ENCODE data around the gene LARP4B. TPM values are rescaled to one million over a fixed set of nuclear protein-coding genes. Genes with fewer than 3 reads are reported as not detected.

Gene LARP4B
- total RNA-seq, 2 donors from 2014 or later, result 130 to 242 TPM

GRCh38 chr10:966466-967235, 35.1 kb upstream of the LARP4B start:
- H3K4me3 Mint-ChIP-seq, result no peak overlapping the region
- H3K27me3 Mint-ChIP-seq, result peaks cover 16 to 19% of the 10 kb centered on the region in 2 donors
- no peak for DNase-seq (ENCODE audit: low spot score)
- H3K4me1 Mint-ChIP-seq (ENCODE audit: low read depth in 2 of 2), result no peaks in the 10 kb centered on the region
- ATAC-seq, result no peak
- H3K36me3 Mint-ChIP-seq, result no peaks in the 10 kb centered on the region
- H3K9me3 Mint-ChIP-seq, result no peaks in the 10 kb centered on the region
- no peak overlapping the region for H3K27ac Mint-ChIP-seq

- no peaks in the 10 kb centered on the region for H3K36me3 Mint-ChIP-seq
- no peaks in the 10 kb centered on the region for H3K4me1 Mint-ChIP-seq (ENCODE audit: low read depth in 2 of 2)
- ATAC-seq (peak; percentile 40 to 46), DNase-seq (ENCODE audit: low spot score) (no peak)
- H3K27ac Mint-ChIP-seq, result no peak overlapping the region
- peaks cover 18 to 19% of the 10 kb centered on the region in 2 donors for H3K27me3 Mint-ChIP-seq
- H3K9me3 Mint-ChIP-seq, result no peaks in the 10 kb centered on the region
- no peak overlapping the region for H3K4me3 Mint-ChIP-seq
Observed at GRCh38 chr10:964988-965417, 33.5 kb upstream of the LARP4B start.

GRCh38 chr10:964321-964987, 32.9 kb upstream of the LARP4B start:
- Mint-ChIP-seq H3K36me3 (no peaks in the 10 kb centered on the region), H3K4me3 (no peak overlapping the region), H3K9me3 (no peaks in the 10 kb centered on the region), H3K4me1 (ENCODE audit: low read depth in 2 of 2) (no peaks in the 10 kb centered on the region), H3K27ac (no peak overlapping the region), H3K27me3 (peaks cover 18 to 21% of the 10 kb centered on the region in 2 donors)
- ATAC-seq (no peak), DNase-seq (ENCODE audit: low spot score) (no peak)

GRCh38 chr10:963655-964054, 32.1 kb upstream of the LARP4B start:
- no peaks in the 10 kb centered on the region for H3K9me3 Mint-ChIP-seq
- no peak overlapping the region for H3K4me3 Mint-ChIP-seq
- peaks cover 10 to 21% of the 10 kb centered on the region in 2 donors for H3K27me3 Mint-ChIP-seq
- DNase-seq (ENCODE audit: low spot score) (no peak), ATAC-seq (no peak)
- no peaks in the 10 kb centered on the region for H3K36me3 Mint-ChIP-seq
- H3K27ac Mint-ChIP-seq, result peak overlapping the region in 1 of 2 donors; percentile 12
- peaks cover 0 to 1% of the 10 kb centered on the region in 2 donors for H3K4me1 Mint-ChIP-seq (ENCODE audit: low read depth in 2 of 2)

- no peaks in the 10 kb centered on the region for H3K9me3 Mint-ChIP-seq
- H3K36me3 Mint-ChIP-seq, result no peaks in the 10 kb centered on the region
- peaks cover 6 to 23% of the 10 kb centered on the region in 2 donors for H3K27me3 Mint-ChIP-seq
- peak overlapping the region in 1 of 2 donors; percentile 12 for H3K27ac Mint-ChIP-seq
- DNase-seq (ENCODE audit: low spot score) (no peak), ATAC-seq (no peak)
- H3K4me3 Mint-ChIP-seq, result no peak overlapping the region
- peaks cover 0 to 2% of the 10 kb centered on the region in 2 donors for H3K4me1 Mint-ChIP-seq (ENCODE audit: low read depth in 2 of 2)
Observed at GRCh38 chr10:963186-963585, 31.7 kb upstream of the LARP4B start.

GRCh38 chr10:962342-962741, 30.8 kb upstream of the LARP4B start:
- H3K4me3 Mint-ChIP-seq, result no peak overlapping the region
- H3K27me3 Mint-ChIP-seq, result peaks cover 6 to 24% of the 10 kb centered on the region in 2 donors
- H3K27ac Mint-ChIP-seq, result no peak overlapping the region
- no peaks in the 10 kb centered on the region for H3K9me3 Mint-ChIP-seq
- DNase-seq (ENCODE audit: low spot score) (no peak), ATAC-seq (no peak)
- H3K36me3 Mint-ChIP-seq, result no peaks in the 10 kb centered on the region
- peaks cover 0 to 2% of the 10 kb centered on the region in 2 donors for H3K4me1 Mint-ChIP-seq (ENCODE audit: low read depth in 2 of 2)

- no peak overlapping the region for H3K4me3 Mint-ChIP-seq
- H3K9me3 Mint-ChIP-seq, result no peaks in the 10 kb centered on the region
- no peak for ATAC-seq
- no peaks in the 10 kb centered on the region for H3K36me3 Mint-ChIP-seq
- peaks cover 0 to 19% of the 10 kb centered on the region in 2 donors for H3K27me3 Mint-ChIP-seq
- no peak for DNase-seq (ENCODE audit: low spot score)
- peaks cover 0 to 2% of the 10 kb centered on the region in 2 donors for H3K4me1 Mint-ChIP-seq (ENCODE audit: low read depth in 2 of 2)
- H3K27ac Mint-ChIP-seq, result no peak overlapping the region
Observed at GRCh38 chr10:958856-959255, 27.4 kb upstream of the LARP4B start.

- Mint-ChIP-seq H3K4me3 (no peak overlapping the region), H3K36me3 (no peaks in the 10 kb centered on the region), H3K9me3 (no peaks in the 10 kb centered on the region), H3K4me1 (ENCODE audit: low read depth in 2 of 2) (peaks cover 0 to 2% of the 10 kb centered on the region in 2 donors), H3K27me3 (peaks cover 0 to 19% of the 10 kb centered on the region in 2 donors), H3K27ac (peak overlapping the region in 1 of 2 donors; percentile 50)
- ATAC-seq (peak; percentile 23 to 52), DNase-seq (ENCODE audit: low spot score) (no peak)
Observed at GRCh38 chr10:958106-958505, 26.6 kb upstream of the LARP4B start.

GRCh38 chr10:955820-956217, 24.3 kb upstream of the LARP4B start:
- no peak for DNase-seq (ENCODE audit: low spot score)
- no peak for ATAC-seq
- Mint-ChIP-seq H3K27ac (no peak overlapping the region), H3K27me3 (peaks cover 0 to 22% of the 10 kb centered on the region in 2 donors), H3K36me3 (no peaks in the 10 kb centered on the region), H3K9me3 (no peaks in the 10 kb centered on the region), H3K4me3 (no peak overlapping the region), H3K4me1 (ENCODE audit: low read depth in 2 of 2) (peaks cover 0 to 2% of the 10 kb centered on the region in 2 donors)

GRCh38 chr10:955127-955819, 23.8 kb upstream of the LARP4B start:
- Mint-ChIP-seq H3K4me3 (no peak overlapping the region), H3K36me3 (no peaks in the 10 kb centered on the region), H3K9me3 (no peaks in the 10 kb centered on the region), H3K27ac (no peak overlapping the region), H3K27me3 (peaks cover under 1 to 22% of the 10 kb centered on the region in 2 donors), H3K4me1 (ENCODE audit: low read depth in 2 of 2) (peaks cover 0 to 2% of the 10 kb centered on the region in 2 donors)
- ATAC-seq, result peak in 1 of 2 donors; percentile 38
- DNase-seq (ENCODE audit: low spot score), result no peak

GRCh38 chr10:954396-954795, 22.9 kb upstream of the LARP4B start:
- Mint-ChIP-seq H3K27me3 (peaks cover 9 to 20% of the 10 kb centered on the region in 2 donors), H3K27ac (no peak overlapping the region), H3K4me3 (no peak overlapping the region), H3K36me3 (no peaks in the 10 kb centered on the region), H3K9me3 (no peaks in the 10 kb centered on the region), H3K4me1 (ENCODE audit: low read depth in 2 of 2) (peaks cover 0 to 2% of the 10 kb centered on the region in 2 donors)
- DNase-seq (ENCODE audit: low spot score) (no peak), ATAC-seq (no peak)

GRCh38 chr10:953836-954235, 22.3 kb upstream of the LARP4B start:
- H3K4me1 Mint-ChIP-seq (ENCODE audit: low read depth in 2 of 2), result peaks cover 0 to 2% of the 10 kb centered on the region in 2 donors
- peaks cover 9 to 17% of the 10 kb centered on the region in 2 donors for H3K27me3 Mint-ChIP-seq
- H3K36me3 Mint-ChIP-seq, result no peaks in the 10 kb centered on the region
- DNase-seq (ENCODE audit: low spot score) (no peak), ATAC-seq (no peak)
- H3K9me3 Mint-ChIP-seq, result no peaks in the 10 kb centered on the region
- no peak overlapping the region for H3K4me3 Mint-ChIP-seq
- H3K27ac Mint-ChIP-seq, result no peak overlapping the region

- Mint-ChIP-seq H3K4me3 (no peak overlapping the region), H3K36me3 (no peaks in the 10 kb centered on the region), H3K27me3 (peaks cover 9% of the 10 kb centered on the region in 2 donors), H3K9me3 (no peaks in the 10 kb centered on the region), H3K27ac (no peak overlapping the region), H3K4me1 (ENCODE audit: low read depth in 2 of 2) (peaks cover 0 to 3% of the 10 kb centered on the region in 2 donors)
- ATAC-seq, result no peak
- DNase-seq (ENCODE audit: low spot score), result no peak
Observed at GRCh38 chr10:949446-949845, 17.9 kb upstream of the LARP4B start.

GRCh38 chr10:948347-948746, 16.8 kb upstream of the LARP4B start:
- DNase-seq (ENCODE audit: low spot score), result no peak

More at GRCh38 chr10:948347-948746, 16.8 kb upstream of the LARP4B start:
- Mint-ChIP-seq H3K9me3 (no peaks in the 10 kb centered on the region), H3K4me1 (ENCODE audit: low read depth in 2 of 2) (peaks cover 0 to 4% of the 10 kb centered on the region in 2 donors), H3K4me3 (no peak overlapping the region), H3K27me3 (peaks cover 6 to 9% of the 10 kb centered on the region in 2 donors), H3K27ac (peak overlapping the region in 1 of 2 donors; percentile 43), H3K36me3 (no peaks in the 10 kb centered on the region)
- ATAC-seq, result no peak

Measured in natural killer cell treated with Interleukin-12 subunit alpha and Interleukin-12 subunit beta and Interleukin-15 and Interleukin-18, amount 100 ng/mL, for 72 hours (primary cell).